ENCODE results near the gene SPEN.

Gene SPEN

DNA sequence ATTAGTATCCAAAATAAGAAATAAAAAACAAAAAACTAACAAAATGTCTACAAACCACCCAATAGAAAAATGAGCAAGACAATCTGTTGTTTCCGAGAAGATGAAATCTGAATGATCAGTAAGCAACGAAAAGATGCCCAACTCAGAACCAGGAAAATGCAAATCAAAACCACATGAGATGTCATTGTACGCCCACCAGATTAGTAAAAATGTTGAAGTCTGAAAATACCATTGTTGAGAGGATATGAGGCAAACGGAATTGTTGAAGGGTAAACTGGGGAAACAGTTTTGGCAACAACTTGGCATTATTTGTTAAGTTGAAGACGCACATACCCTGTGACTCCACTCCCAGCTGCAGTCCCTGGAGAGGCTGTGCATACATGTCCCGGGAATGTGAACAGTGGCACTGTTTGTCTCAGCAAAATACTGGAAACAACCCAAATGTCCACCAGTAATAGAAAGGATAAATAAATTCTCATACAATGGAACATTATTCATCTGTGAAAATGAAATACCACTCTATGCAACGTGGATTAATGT is 117.8 kb downstream of the SPEN start:
- TF ChIP-seq TCF12 (IDR thresholded peaks at IDR 0.05; ENCODE audit: low read depth) = no peak
- TF ChIP-seq ZBTB7A (IDR thresholded peaks at IDR 0.05; ENCODE audit: low read depth) = no peak
- TF ChIP-seq EP300 (IDR thresholded peaks at IDR 0.05; ENCODE audit: borderline replicate concordance) = no peak
- TF ChIP-seq REST (IDR thresholded peaks at IDR 0.05; ENCODE audit: low read depth) = no peak
- TF ChIP-seq, protein P1, sequence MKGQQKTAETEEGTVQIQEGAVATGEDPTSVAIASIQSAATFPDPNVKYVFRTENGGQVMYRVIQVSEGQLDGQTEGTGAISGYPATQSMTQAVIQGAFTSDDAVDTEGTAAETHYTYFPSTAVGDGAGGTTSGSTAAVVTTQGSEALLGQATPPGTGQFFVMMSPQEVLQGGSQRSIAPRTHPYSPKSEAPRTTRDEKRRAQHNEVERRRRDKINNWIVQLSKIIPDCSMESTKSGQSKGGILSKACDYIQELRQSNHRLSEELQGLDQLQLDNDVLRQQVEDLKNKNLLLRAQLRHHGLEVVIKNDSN (IDR thresholded peaks at IDR 0.05) = no peak
- no peak for TF ChIP-seq NFIC (IDR thresholded peaks at IDR 0.05)
- no peak for TF ChIP-seq EGR1 (IDR thresholded peaks at IDR 0.05)
- TF ChIP-seq CEBPB (IDR thresholded peaks at IDR 0.05) = no peak
- TF ChIP-seq, protein P2, sequence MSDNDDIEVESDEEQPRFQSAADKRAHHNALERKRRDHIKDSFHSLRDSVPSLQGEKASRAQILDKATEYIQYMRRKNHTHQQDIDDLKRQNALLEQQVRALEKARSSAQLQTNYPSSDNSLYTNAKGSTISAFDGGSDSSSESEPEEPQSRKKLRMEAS (IDR thresholded peaks at IDR 0.05) = no peak
- TF ChIP-seq TAF1 (IDR thresholded peaks at IDR 0.05; ENCODE audit: low read depth) = no peak
- TF ChIP-seq FOXM1 (IDR thresholded peaks at IDR 0.05; ENCODE audit: borderline replicate concordance, low read depth) = no peak
- TF ChIP-seq CREB1 (IDR thresholded peaks at IDR 0.05; ENCODE audit: low read depth) = no peak
- TF ChIP-seq RAD21 (IDR thresholded peaks at IDR 0.05; ENCODE audit: low read depth) = no peak
- no peak for TF ChIP-seq YY1 (IDR thresholded peaks at IDR 0.05; ENCODE audit: low read depth)
- no peak for TF ChIP-seq TEAD4 (IDR thresholded peaks at IDR 0.05)

GRCh38 chr1:15966081-15966955 is 118.8 kb downstream of the SPEN start:
- TF ChIP-seq CREB1 (IDR thresholded peaks at IDR 0.05; ENCODE audit: low read depth) (no peak), CEBPB (IDR thresholded peaks at IDR 0.05) (no peak), REST (IDR thresholded peaks at IDR 0.05; ENCODE audit: low read depth) (no peak), YY1 (IDR thresholded peaks at IDR 0.05; ENCODE audit: low read depth) (no peak), TAF1 (IDR thresholded peaks at IDR 0.05; ENCODE audit: low read depth) (no peak), EGR1 (IDR thresholded peaks at IDR 0.05) (no peak), TCF12 (IDR thresholded peaks at IDR 0.05; ENCODE audit: low read depth) (no peak), TEAD4 (IDR thresholded peaks at IDR 0.05) (no peak)
- TF ChIP-seq, protein P2 (IDR thresholded peaks at IDR 0.05) = no peak

GRCh38 chr1:15966956-15967344 is 119.4 kb downstream of the SPEN start:
- TF ChIP-seq RAD21 (IDR thresholded peaks at IDR 0.05; ENCODE audit: low read depth) = no peak
- TF ChIP-seq CREB1 (IDR thresholded peaks at IDR 0.05; ENCODE audit: low read depth) = no peak
- TF ChIP-seq NFIC (IDR thresholded peaks at IDR 0.05) = no peak
- TF ChIP-seq, protein P1 (IDR thresholded peaks at IDR 0.05) = no peak
- no peak for TF ChIP-seq YY1 (IDR thresholded peaks at IDR 0.05; ENCODE audit: low read depth)

DNA sequence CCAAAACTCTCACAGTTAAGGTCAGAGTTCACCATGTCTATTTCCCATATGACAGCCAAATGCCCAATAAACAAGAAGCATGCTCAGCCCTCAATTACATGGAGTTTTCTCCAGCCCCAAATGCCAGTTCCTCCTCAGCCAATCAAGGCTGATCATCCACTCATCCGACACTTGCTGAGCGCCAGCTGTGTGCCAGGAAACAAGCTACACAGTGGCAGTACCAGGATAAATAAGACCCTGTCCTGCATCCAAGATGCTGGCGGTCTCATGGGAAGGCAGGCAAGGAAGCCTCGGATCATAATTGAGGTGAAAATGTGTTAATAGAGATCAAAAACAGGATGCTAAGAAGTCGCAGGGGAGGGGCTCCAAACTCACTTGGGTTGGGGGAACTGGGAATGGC is 120.7 kb downstream of the SPEN start:
- TF ChIP-seq ZBTB7A (IDR thresholded peaks at IDR 0.05; ENCODE audit: low read depth) (no peak), TAF1 (IDR thresholded peaks at IDR 0.05; ENCODE audit: low read depth) (no peak), NFIC (IDR thresholded peaks at IDR 0.05) (no peak), EGR1 (IDR thresholded peaks at IDR 0.05) (no peak), TCF12 (IDR thresholded peaks at IDR 0.05; ENCODE audit: low read depth) (no peak), TEAD4 (IDR thresholded peaks at IDR 0.05) (no peak), REST (IDR thresholded peaks at IDR 0.05; ENCODE audit: low read depth) (no peak), CREB1 (IDR thresholded peaks at IDR 0.05; ENCODE audit: low read depth) (no peak), EP300 (IDR thresholded peaks at IDR 0.05; ENCODE audit: borderline replicate concordance) (no peak), RAD21 (IDR thresholded peaks at IDR 0.05; ENCODE audit: low read depth) (no peak), YY1 (IDR thresholded peaks at IDR 0.05; ENCODE audit: low read depth) (no peak), FOXM1 (IDR thresholded peaks at IDR 0.05; ENCODE audit: borderline replicate concordance, low read depth) (no peak), CEBPB (IDR thresholded peaks at IDR 0.05) (no peak)
- TF ChIP-seq, protein P2 (IDR thresholded peaks at IDR 0.05) = no peak
- TF ChIP-seq, protein P1 (IDR thresholded peaks at IDR 0.05) = no peak

Data from Ishikawa (cell line).